Tongue (tissue), 2 donors: ENCODE measurements around the gene VSIG4. TPM values are rescaled to one million over a fixed set of nuclear protein-coding genes. Genes with fewer than 3 reads are reported as not detected.
"Not testable (repeated sequence)": the region's sequence is repeated elsewhere in the genome, so short reads cannot be mapped to it uniquely, and the experiment has no call there.

ENCODE experiments used
- DNase-seq: peaks from one replicate; pipeline ENCODE4 v3.0.0-alpha.2; 2015
- total RNA-seq: library from RNA; depleted of rRNA; stranded (reverse); fragments of >200 nt; gene quantifications from one replicate; pipeline ENCODE4 v1.2.3, GENCODE V29; 2014

Gene VSIG4
- total RNA-seq: 6.4 TPM

DNA sequence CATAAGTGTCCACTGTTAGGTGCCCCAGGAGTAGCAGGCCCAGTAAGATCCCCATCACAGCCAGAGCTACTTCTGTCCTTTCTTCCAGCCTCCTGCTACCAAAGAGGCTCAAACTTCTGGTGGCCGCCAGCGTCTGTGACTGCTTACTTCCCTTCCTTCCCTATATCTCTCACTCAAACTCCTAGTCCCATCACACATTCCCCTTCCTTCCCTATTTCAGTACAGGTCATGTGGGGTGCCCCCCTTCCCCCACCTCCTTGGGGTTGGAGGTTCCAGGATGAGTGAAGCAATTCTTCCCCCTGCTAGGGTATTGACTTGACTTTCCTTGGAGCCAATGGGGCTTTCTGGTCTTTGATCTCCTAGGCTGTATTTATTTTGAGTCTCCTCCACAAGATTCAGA, at the start of gene VSIG4:
TSS of gene VSIG4 (minus strand) at position 137 of the 400 bp plus-strand sequence. CDS start at position 55, 82 bp downstream.
- DNase-seq: no peak

- no peak for DNase-seq
Measured at GRCh38 chrX:66076801-66077200, 36.9 kb upstream of the VSIG4 start.

- DNase-seq: peak; percentile 0
Measured at GRCh38 chrX:66074920-66075879, 35.3 kb upstream of the VSIG4 start.

- DNase-seq: no peak
Measured at GRCh38 chrX:66071126-66071525, 31.2 kb upstream of the VSIG4 start.

DNA sequence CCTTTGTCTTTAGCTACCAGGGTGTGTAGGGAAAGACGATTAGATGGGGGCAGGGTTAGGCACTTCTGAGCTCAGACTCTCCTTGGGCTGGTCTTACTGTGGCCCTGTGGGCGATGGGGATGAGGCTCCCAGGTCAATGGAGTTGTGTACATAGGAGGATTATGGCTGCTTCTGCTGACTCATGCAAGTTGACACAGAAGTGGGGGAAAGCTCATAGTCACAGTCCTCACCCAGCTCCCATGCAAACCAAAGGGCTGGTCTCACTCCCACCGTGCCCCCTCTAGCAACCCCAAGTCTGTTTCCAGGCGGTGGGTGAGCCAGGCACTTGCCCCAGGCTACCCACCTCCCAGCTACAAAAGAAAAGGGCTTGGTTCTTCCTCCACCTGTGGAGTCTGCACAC, 24.4 kb upstream of the VSIG4 start:
- no peak for DNase-seq

GRCh38 chrX:66057019-66057418, 17.1 kb upstream of the VSIG4 start:
- not testable (repeated sequence) for DNase-seq

DNA sequence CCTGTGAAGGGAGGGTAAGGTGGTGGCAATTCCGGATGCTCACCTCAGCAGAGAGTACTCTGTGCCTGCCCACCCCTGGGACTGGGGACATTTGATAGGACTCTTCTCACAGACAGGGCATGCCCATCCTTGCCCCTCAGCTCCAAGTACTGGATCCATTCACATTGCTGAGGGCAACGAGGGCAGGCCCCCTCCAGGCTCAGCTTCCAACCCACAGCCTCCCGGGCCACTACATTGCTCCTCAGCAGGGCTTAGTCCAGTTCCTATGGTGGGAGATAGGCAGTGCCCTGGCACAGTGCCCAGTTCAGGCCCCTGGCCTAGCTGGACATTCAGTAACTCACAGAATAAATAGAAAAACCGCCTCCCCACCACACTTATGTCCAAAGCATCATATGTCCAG, 15.1 kb upstream of the VSIG4 start:
- DNase-seq: no peak

- DNase-seq: no peak
Measured at GRCh38 chrX:66053414-66053813, 13.5 kb upstream of the VSIG4 start.

DNA sequence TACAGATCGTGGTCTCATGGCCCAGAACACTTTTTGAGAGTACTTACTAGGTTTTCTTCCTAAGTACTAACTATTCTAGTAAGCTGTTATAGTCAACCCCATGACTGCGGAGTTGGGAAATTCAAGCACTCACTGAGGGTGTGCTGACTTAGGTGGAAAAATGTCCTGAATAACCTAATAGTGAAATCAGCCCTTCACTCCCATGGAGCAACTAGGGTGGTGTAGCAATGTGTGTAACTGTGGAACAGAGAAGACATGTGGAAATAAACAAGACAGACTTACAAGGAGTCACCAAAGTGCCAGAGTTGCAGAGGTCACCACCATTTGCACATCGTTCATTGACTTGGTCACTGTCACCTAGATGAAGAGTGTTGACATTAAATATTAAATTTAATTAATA, 12.1 kb upstream of the VSIG4 start:
- DNase-seq: no peak

DNA sequence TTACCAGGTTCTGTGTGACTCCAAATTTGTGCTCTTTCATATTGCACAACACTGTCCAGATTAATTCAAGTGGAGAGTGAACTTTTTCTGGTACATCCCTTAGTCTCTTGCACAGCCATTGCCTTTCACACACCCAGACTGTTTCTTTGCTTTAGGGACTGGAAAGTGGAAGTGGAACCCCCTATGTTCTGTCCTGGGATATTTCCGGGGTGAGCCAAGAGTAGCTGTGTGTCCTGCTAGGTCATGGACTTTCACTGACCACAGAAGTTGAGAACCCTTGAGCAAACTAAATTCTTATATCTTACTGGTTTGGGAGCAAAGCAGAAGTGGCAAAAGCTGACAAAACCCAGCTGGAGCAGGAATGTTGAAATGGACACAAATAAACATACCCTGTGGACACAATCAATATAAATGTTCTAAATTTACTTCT, 10.3 kb upstream of the VSIG4 start:
- DNase-seq: peak; percentile 2

DNA sequence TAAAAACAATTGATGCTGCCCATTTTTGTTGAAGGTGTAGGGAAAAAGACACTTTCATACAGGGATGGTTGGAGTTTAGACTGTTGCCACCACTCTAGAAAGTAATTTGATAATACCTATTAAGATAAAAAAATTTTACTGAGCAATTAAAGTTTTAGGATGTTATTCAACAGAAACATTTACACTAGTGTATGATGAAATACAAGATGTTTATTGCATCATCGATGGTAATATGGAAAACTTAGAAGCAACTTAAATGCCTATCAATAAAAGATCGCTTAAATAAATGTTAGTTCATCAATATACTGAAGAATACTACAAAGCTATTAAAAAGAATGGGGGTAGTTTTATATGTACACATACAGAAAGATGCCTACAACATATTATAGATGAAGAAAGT, 9.2 kb upstream of the VSIG4 start:
- DNase-seq: no peak

GRCh38 chrX:66046612-66047235, 6.8 kb upstream of the VSIG4 start:
- no peak for DNase-seq

DNA sequence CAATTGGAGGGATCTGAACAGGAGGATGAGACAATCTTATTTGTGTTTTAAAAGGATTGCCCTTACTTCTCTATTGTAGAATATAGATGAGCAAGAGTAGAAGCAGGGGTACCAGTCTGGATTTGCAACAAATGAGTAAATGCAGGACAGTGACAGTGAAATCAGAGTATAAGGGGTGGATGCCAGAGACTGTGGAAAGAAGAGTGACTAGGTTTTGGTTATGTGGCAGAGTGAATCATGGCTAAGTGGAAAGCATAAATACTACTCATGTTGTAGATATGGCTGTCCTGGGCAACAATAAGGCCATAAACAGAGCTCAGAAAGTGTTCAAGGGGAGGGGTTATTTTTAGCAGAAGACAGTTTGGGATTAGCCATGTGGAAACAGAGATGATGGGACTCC, 6.0 kb upstream of the VSIG4 start:
- no peak for DNase-seq

- no peak for DNase-seq
Measured at GRCh38 chrX:66043584-66043983, 3.7 kb upstream of the VSIG4 start.

- no peak for DNase-seq
Measured at GRCh38 chrX:66042307-66043077, 2.6 kb upstream of the VSIG4 start.

DNA sequence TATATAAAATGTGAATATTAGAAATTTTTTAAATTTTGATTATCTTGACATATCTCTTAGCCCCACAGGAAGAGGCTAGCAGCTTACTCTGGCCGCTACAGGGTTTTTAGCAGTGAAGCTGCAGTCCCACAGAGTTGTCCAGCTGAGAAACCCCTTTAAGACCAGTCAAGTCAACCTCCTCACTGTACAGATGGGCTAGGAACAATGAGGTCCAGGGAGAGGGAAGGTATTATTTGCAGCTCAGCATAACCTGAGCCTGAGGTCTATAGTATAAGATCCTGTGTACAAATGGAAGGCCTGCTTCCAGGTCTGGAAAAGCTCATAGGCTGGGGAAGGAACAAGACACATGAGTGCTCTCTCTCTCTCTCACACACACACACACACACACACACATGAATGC, 1.8 kb downstream of the VSIG4 start:
- DNase-seq: no peak

GRCh38 chrX:66036231-66036630, 3.6 kb downstream of the VSIG4 start:
- no peak for DNase-seq

GRCh38 chrX:66035667-66036066, 4.2 kb downstream of the VSIG4 start:
- no peak for DNase-seq

GRCh38 chrX:66030505-66031317, 9.2 kb downstream of the VSIG4 start:
- no peak for DNase-seq

- DNase-seq: no peak
Measured at GRCh38 chrX:66028936-66029335, 10.9 kb downstream of the VSIG4 start.

GRCh38 chrX:66024570-66024969, 15.3 kb downstream of the VSIG4 start:
- DNase-seq: no peak

DNA sequence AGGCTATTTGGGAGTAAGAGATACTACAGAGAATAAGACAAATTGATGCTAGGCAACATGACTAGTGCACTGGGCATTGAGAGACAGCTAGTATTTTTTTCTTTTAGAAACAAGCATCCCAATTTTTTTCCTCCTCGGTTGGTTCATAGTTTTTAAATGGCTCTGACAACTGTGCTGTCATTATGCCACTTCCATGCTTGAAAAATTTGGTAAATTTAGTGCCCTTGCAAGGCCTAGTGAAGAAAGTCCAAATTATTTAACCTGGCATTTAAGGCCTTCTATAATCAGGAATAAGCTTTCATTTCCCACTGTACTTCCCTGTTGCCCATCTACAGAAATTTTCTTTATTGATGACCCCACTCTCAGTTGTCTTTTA, 15.8 kb downstream of the VSIG4 start:
- DNase-seq: no peak
